H9 (cell line): ENCODE measurements around the gene TNRC6C. TPM values are rescaled to one million over a fixed set of nuclear protein-coding genes. Genes with fewer than 3 reads are reported as not detected.

Experiments
- DNase-seq: peaks from one replicate; pipeline ENCODE4 v3.0.0-alpha.2; 2017
- H2AFZ ChIP-seq: one replicate; pipeline ENCODE4 v1.6.1; 2013; ENCODE audit warnings: mild to moderate bottlenecking, low read length, control low read depth, moderate library complexity
- H2AK5ac ChIP-seq: 2 replicates; pipeline ENCODE4 v1.6.1; 2013; ENCODE audit warnings: low read length, control low read depth, mixed read lengths; ENCODE audit not compliant: insufficient read length
- H2BK120ac ChIP-seq: one replicate; pipeline ENCODE4 v1.6.1; 2013; ENCODE audit warnings: low read depth, mild to moderate bottlenecking, low read length, control low read depth, inconsistent platforms; ENCODE audit not compliant: poor library complexity, severe bottlenecking
- H2BK12ac ChIP-seq: 2 replicates; pipeline ENCODE4 v1.6.1; 2013; ENCODE audit warnings: low read length, control low read depth, mixed read lengths, low read depth; ENCODE audit not compliant: insufficient read length
- H2BK15ac ChIP-seq: 2 replicates; pipeline ENCODE4 v1.6.1; 2013; ENCODE audit warnings: low read depth, low read length, control low read depth
- H2BK20ac ChIP-seq: one replicate; pipeline ENCODE4 v1.6.1; 2013; ENCODE audit warnings: low read depth, mild to moderate bottlenecking, low read length, control low read depth, inconsistent platforms; ENCODE audit not compliant: poor library complexity, severe bottlenecking
- H2BK5ac ChIP-seq: 2 replicates; pipeline ENCODE4 v1.6.1; 2013; ENCODE audit warnings: low read length, control low read depth, mixed read lengths; ENCODE audit not compliant: insufficient read length
- H3K14ac ChIP-seq: 2 replicates; pipeline ENCODE4 v1.6.1; 2013; ENCODE audit warnings: low read length, control low read depth; ENCODE audit not compliant: insufficient read depth
- H3K18ac ChIP-seq: 2 replicates; pipeline ENCODE4 v1.6.1; 2013; ENCODE audit warnings: low read depth, mild to moderate bottlenecking, mixed read lengths, low read length, control low read depth; ENCODE audit not compliant: insufficient read length
- H3K23ac ChIP-seq: 2 replicates; pipeline ENCODE4 v1.6.1; 2013; ENCODE audit warnings: low read length, control low read depth, mixed read lengths, low read depth; ENCODE audit not compliant: insufficient read length
- H3K23me2 ChIP-seq: 2 replicates; pipeline ENCODE4 v1.6.1; 2013; ENCODE audit warnings: low read depth, mild to moderate bottlenecking, mixed read lengths, low read length, control low read depth; ENCODE audit not compliant: insufficient read length, poor library complexity, severe bottlenecking
- H3K27ac ChIP-seq: 2 replicates; pipeline ENCODE4 v1.5.1; 2013; ENCODE audit warnings: low read length, control low read depth, mixed read lengths, low read depth; ENCODE audit not compliant: insufficient read length
- H3K27me3 ChIP-seq: 2 replicates; pipeline ENCODE4 v1.6.1; 2013; ENCODE audit warnings: low read length, control low read depth, inconsistent platforms; ENCODE audit not compliant: insufficient read depth
- H3K4ac ChIP-seq: 2 replicates; pipeline ENCODE4 v1.6.1; 2013; ENCODE audit warnings: low read depth, mild to moderate bottlenecking, control low read depth, inconsistent platforms, low read length, moderate library complexity
- H3K4me1 ChIP-seq: 2 replicates; pipeline ENCODE4 v1.6.1; 2013; ENCODE audit warnings: low read length, control low read depth, inconsistent platforms; ENCODE audit not compliant: insufficient read depth
- H3K4me2 ChIP-seq: 2 replicates; pipeline ENCODE4 v1.6.1; 2013; ENCODE audit warnings: low read length, control low read depth, mixed read lengths; ENCODE audit not compliant: insufficient read length, insufficient read depth
- H3K56ac ChIP-seq: 2 replicates; pipeline ENCODE4 v1.6.1; 2013; ENCODE audit warnings: low read depth, mild to moderate bottlenecking, mixed read lengths, low read length, control low read depth; ENCODE audit not compliant: insufficient read length
- H3K79me1 ChIP-seq: 2 replicates; pipeline ENCODE4 v1.6.1; 2013; ENCODE audit warnings: low read depth, mild to moderate bottlenecking, moderate library complexity, low read length, control low read depth, inconsistent platforms; ENCODE audit not compliant: insufficient read depth, poor library complexity, severe bottlenecking
- H3K79me2 ChIP-seq: 2 replicates; pipeline ENCODE4 v1.6.1; 2013; ENCODE audit warnings: low read length, control low read depth, inconsistent platforms; ENCODE audit not compliant: insufficient read depth
- H3K9ac ChIP-seq: 2 replicates; pipeline ENCODE4 v1.6.1; 2013; ENCODE audit warnings: low read length, control low read depth, mixed read lengths; ENCODE audit not compliant: insufficient read length; ENCODE audit errors: extremely low read depth
- H3K9me3 ChIP-seq: one replicate; pipeline ENCODE4 v1.6.1; 2013; ENCODE audit warnings: low read depth, low read length, inconsistent platforms; ENCODE audit not compliant: control insufficient read depth
- H3T11ph ChIP-seq: one replicate; pipeline ENCODE4 v1.6.1; 2013; ENCODE audit warnings: mild to moderate bottlenecking, low read length, control low read depth, inconsistent platforms
- H4K20me1 ChIP-seq: one replicate; pipeline ENCODE4 v1.6.1; 2013; ENCODE audit not compliant: control insufficient read depth, insufficient read length, insufficient read depth
- H4K5ac ChIP-seq: 2 replicates; pipeline ENCODE4 v1.6.1; 2013; ENCODE audit warnings: low read depth, mild to moderate bottlenecking, mixed read lengths, low read length, control low read depth; ENCODE audit not compliant: insufficient read length
- H4K8ac ChIP-seq: replicated peaks from 2 replicates; pipeline ENCODE4 v1.6.1; 2013; ENCODE audit warnings: low read length, control low read depth, mixed read lengths, low read depth; ENCODE audit not compliant: insufficient read length
- H4K91ac ChIP-seq: 2 replicates; pipeline ENCODE4 v1.6.1; 2013; ENCODE audit warnings: low read depth, mild to moderate bottlenecking, moderate library complexity, mixed read lengths, low read length, control low read depth; ENCODE audit not compliant: insufficient read length
- H3K27ac Mint-ChIP-seq, 3 experiments: 2 replicates in 2 of 3; 3 replicates in 1 of 3; pipeline ENCODE4 v1.8.0; 2020 to 2021; ENCODE audit warnings: mixed read lengths in 3 of 3, mild to moderate bottlenecking in 1 of 3, moderate library complexity in 1 of 3
- H3K27me3 Mint-ChIP-seq: 2 replicates; pipeline ENCODE4 v1.8.0; 2021; ENCODE audit warnings: low read depth, mild to moderate bottlenecking, moderate library complexity, mixed read lengths
- H3K36me3 Mint-ChIP-seq, 3 experiments: 2 replicates in 2 of 3; 3 replicates in 1 of 3; pipeline ENCODE4 v1.8.0; 2020 to 2021; ENCODE audit warnings: low read depth in 3 of 3, mixed read lengths in 3 of 3; ENCODE audit not compliant: insufficient read depth in 1 of 3
- H3K4me1 Mint-ChIP-seq, 2 experiments: 2 replicates each; pipeline ENCODE4 v1.8.0; 2020; ENCODE audit warnings: mixed read lengths in 2 of 2
- H3K4me3 Mint-ChIP-seq, 2 experiments: 2 replicates in 1 of 2; 3 replicates in 1 of 2; pipeline ENCODE4 v1.8.0; 2020 to 2021; ENCODE audit warnings: mild to moderate bottlenecking in 2 of 2, mixed read lengths in 2 of 2, moderate library complexity in 1 of 2
- H3K9me3 Mint-ChIP-seq, 2 experiments: 2 replicates in 1 of 2; 3 replicates in 1 of 2; pipeline ENCODE4 v1.8.0; 2020; ENCODE audit warnings: mild to moderate bottlenecking in 2 of 2, mixed read lengths in 2 of 2, moderate library complexity in 1 of 2
- WGBS: extraction: QIAGEN DNeasy Blood & Tissue Kit; methylation state at CpG from one replicate; pipeline ENCODE4 v1.1.7; 2013; ENCODE audit warnings: missing lambda C conversion rate, low lambda C conversion rate, mixed read lengths; ENCODE audit not compliant: insufficient read length; ENCODE audit errors: extremely low coverage; 5-methylcytosine and 5-hydroxymethylcytosine counted together
- total RNA-seq: library from RNA; stranded (reverse); gene quantifications from 2 replicates; pipeline ENCODE4 v1.2.1, GENCODE V29; 2021
- TF ChIP-seq, protein P1 (sequence below): fragments of 200-600 bp; sonication (generic); conservative IDR thresholded peaks from 3 replicates; pipeline ENCODE4 v1.8.0; 2021; ENCODE audit warnings: antibody characterized with exemption, mild to moderate bottlenecking

Gene TNRC6C
- total RNA-seq, 1 experiment from 2014 or later: 24.7 TPM

GRCh38 chr17:77909236-77909635 is 49.3 kb upstream of the TNRC6C start:
- Histone ChIP-seq H4K91ac (no peak overlapping the region), H2BK12ac (no peak overlapping the region), H3K56ac (no peak overlapping the region), H2AFZ (no peak overlapping the region), H3K27ac (no peak overlapping the region), H2AK5ac (no peak overlapping the region), H3K9me3 (no peaks in the 10 kb centered on the region), H3T11ph (no peak overlapping the region), H3K23ac (no peak overlapping the region), H4K20me1 (no peaks in the 10 kb centered on the region), H3K4me1 (no peaks in the 10 kb centered on the region; the same call in 1 of the 2 replicates), H2BK5ac (no peak overlapping the region), H4K5ac (no peak overlapping the region), H2BK15ac (no peak overlapping the region), H2BK120ac (no peak overlapping the region), H4K8ac (no peak overlapping the region), H2BK20ac (no peak overlapping the region), H3K4ac (no peak overlapping the region), H3K4me2 (no peak overlapping the region), H3K9ac (no peak overlapping the region), H3K27me3 (no peaks in the 10 kb centered on the region), H3K79me1 (no peaks in the 10 kb centered on the region), H3K18ac (no peak overlapping the region), H3K23me2 (no peaks in the 10 kb centered on the region), H3K79me2 (no peaks in the 10 kb centered on the region), H3K14ac (no peak overlapping the region)
- Mint-ChIP-seq H3K4me3 (no peak overlapping the region), H3K27me3 (peaks cover 17% of the 10 kb centered on the region), H3K4me1 (peaks cover 9 to 11% of the 10 kb centered on the region in 2 experiments), H3K27ac (no peak overlapping the region), H3K36me3 (no peaks in the 10 kb centered on the region; a peak in 1 of 7 replicates), H3K9me3 (no peaks in the 10 kb centered on the region)
- WGBS: no CpG with 5 or more reads among the region's 19 CpGs
- TF ChIP-seq, protein P1, sequence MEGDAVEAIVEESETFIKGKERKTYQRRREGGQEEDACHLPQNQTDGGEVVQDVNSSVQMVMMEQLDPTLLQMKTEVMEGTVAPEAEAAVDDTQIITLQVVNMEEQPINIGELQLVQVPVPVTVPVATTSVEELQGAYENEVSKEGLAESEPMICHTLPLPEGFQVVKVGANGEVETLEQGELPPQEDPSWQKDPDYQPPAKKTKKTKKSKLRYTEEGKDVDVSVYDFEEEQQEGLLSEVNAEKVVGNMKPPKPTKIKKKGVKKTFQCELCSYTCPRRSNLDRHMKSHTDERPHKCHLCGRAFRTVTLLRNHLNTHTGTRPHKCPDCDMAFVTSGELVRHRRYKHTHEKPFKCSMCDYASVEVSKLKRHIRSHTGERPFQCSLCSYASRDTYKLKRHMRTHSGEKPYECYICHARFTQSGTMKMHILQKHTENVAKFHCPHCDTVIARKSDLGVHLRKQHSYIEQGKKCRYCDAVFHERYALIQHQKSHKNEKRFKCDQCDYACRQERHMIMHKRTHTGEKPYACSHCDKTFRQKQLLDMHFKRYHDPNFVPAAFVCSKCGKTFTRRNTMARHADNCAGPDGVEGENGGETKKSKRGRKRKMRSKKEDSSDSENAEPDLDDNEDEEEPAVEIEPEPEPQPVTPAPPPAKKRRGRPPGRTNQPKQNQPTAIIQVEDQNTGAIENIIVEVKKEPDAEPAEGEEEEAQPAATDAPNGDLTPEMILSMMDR: no peak
- no peak for DNase-seq
